GM21390 (cell line): ENCODE measurements around the gene LRIG1.

Source experiments
- ATAC-seq: cut with Tn5 transposase; IDR thresholded peaks from one replicate; pipeline ENCODE4 v1.9.1; 2021; ENCODE audit not compliant: unreplicated experiment

LRIG1 gene

DNA sequence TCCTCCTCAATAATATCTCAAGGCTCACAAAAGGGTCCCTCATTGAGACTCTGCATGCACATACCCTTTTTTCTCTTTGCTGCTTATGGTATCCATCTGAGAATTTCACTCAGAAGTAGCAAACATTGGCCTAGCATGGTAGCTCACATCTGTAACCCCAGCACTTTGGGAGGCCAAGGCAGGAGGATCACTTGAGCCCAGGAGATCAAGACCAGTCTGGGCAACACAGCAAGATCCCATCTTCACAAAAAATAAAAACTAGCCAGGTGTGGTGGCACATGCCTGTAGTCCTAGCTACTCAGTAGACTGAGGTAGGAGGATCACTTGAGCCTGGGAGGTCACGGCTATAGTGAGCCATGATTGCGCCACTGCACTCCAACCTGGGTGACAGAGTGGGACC lies 11.7 kb downstream of the LRIG1 start:
- no peak for ATAC-seq

DNA sequence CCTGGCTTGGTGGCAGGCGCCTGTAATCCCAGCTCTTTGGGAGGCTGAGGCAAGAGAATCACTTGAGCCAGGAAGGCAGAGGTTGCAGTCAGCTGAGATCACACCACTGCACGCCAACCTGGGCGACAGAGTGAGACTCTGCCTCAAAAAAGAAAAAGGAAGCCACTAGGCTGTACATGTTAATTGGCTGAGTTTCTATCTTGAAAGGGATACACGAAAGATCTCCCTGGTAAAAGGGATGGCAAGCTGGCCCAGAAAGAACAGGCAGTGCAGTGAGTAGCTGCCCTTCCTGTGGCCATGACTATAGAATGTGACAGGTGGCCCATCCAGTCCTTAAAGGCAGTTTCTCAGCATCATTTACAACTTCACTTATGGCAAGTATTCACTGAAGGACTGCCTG lies 12.3 kb downstream of the LRIG1 start:
- no peak for ATAC-seq

DNA sequence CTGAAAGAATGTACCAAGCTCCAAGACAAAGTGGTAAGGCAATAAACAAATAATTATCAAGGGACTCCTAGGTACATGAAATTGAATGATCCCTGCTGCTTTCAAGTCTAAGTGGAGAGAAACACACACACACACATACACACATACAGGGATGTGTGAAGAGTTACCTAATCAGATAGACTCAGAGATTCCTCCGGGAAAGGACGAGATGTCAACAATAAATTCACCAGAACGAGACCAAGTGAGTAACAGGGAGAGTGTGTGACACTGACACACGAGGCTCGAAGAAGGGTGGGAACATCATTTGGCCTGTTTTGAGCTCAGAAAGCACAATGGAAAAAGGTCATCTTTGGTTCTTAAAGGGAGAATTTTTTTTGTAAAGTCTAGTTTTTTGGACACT lies 13.4 kb downstream of the LRIG1 start:
- no peak for ATAC-seq

DNA sequence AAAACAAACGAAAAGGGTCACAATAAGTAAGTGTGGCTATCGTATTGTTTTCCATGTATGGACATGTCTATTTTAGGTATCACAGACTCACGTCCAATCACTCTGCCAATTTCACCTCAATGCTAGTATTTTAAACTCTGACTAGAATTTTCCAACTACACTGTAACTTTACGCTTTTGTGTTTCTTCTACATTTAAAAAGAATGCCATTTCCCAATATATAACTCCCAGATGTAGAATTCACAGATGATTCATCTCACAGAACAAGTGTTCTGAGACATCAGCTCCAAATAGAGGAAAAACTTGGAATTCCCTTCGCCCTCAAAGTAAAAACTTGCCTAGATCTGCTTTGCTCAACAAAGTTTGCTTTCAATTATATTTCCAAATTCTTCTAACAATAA lies 14.2 kb downstream of the LRIG1 start:
- ATAC-seq = no peak

DNA sequence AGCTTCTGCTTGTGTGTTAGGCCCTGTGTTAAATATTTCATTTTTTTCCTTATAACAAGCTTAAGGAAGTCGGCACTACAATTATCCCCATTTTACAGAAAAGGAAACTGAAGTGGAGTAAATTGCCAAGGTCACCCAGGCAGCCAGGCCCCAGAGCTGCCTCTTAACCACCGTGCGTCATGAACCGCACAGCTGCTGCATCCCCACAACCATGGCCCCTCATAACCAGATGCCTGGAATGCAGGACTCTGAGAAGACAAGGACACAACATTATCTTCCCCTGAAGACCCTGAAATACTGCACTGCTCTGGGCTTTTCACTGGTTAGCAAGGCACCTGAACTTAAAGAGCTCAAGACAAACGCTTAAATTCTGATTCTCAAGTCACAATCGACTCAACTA lies 14.6 kb downstream of the LRIG1 start:
- no peak for ATAC-seq

DNA sequence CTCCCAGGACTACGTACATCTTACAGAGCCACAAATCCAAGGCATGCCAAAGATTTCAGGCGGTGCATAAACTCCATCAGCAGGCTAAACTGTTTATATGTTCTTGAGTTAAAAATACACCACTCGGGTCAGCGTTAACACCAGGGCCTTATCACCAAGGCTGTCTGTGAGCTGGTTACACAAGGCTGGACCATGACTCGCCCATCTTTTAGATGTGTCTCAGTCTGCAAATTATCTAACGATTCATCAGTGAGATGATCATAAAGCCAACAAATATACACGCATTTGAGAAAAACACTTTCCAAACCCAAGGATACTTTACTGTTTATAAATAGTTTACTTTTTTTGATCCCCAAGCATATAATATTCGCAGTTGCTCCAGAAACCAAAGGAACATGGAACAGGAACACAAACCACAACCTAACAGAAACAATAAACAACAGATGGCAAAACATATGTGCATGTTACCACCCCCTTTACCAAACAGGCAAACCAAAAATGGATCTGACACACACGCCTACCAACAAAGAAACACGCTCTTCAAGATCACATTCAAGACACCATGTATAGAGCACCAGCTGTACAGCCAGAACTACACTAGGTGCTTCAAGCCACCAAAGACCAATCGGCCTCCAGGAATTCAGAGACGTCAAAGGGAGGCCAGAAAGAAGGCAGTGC lies 15.4 kb downstream of the LRIG1 start:
- ATAC-seq = no peak

DNA sequence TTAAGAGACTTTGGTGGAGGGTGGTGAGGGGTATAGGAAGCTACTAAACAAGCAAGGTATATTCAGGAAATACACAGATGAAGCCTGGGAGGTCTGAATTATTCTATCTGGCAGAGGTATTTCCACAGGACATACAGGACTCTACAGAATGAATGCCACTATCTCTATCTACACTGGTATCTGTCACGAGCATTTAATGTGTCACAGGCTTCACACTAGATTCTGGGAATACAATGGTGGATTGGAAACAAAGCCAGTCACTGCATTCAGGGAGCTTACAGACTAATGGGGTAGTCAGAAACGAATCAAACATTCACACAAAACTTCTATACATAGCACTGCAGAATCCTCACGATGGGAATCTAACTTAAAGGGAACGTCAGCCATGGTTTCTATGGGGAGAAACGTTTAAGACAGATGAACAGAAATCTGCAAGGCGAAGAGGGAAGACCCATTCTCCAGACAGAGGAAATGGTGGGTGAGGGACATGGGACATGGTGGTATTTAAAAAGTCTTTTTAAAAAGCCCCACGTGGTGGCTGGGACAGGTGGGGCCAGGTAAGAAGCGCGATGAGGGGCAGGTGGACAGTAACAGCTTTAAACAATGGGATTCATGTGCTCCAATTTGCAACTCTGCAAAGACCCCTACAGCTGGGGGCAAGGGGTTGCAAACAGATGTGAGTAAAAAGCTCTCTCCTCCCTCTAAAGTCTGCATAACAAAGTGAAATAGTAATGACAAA lies 16.5 kb downstream of the LRIG1 start:
- ATAC-seq = no peak

DNA sequence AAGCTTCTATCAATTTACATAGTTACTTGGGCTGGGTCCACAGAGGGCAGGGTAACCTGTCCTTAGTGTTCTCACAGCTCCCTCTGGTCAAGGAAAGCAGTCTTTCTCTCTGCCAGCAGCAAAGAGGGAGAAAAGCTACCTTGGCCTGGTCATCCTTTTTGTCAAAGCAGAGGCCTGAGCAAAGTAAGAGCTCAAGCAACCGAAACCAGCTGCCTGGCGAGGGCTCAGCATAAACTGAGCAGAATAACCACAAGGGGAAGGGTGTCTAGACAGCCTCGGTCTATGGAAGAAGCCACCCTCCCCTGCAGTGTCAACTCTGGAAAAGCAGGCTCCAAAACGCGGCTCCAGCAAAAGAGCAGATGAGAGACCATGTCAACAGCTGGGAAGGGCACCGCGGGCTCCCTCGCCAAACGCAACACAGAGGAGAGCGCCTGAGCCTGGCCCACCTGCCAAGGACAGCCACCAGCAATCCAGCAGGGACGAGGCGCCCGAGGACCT lies 17.4 kb downstream of the LRIG1 start:
- ATAC-seq = peak; percentile 53

DNA sequence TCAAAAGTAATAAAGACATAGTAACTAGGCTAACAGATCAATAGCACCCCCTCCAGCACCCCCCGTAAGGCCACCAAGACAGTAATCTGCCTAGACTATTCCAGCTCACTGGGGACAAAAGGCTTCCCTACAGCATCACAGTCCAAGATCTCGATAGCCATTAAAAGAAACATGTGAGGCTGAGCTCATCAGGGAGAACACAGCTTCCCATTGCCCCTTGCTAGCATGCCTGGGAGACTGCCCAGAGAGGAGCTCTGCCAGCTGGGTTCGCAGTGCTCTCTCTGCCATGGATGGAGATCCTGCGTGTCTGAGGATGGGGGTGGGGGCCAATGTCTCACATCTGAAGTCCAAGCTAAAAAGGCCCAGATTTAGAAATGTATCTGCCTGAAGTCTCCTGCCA lies 17.8 kb downstream of the LRIG1 start:
- ATAC-seq = no peak

DNA sequence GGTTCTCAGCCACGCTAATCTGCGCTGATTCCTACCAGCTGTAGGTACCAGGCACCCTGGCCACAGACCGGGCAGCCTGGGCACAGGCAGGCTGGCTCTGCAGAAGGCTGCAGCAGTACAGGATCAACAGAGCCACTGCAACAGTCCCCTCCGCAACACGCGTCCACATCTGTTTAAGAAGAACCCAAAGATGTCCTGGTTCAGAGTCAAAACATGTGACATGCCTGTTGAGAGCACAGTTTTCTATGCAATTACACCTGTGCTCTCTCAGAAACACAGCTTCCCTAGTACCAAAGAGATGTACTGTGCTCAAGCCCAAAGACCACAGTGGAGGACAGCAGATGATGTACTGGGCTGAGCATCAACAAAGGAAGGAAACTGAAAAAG lies 18.8 kb downstream of the LRIG1 start:
- ATAC-seq = no peak

DNA sequence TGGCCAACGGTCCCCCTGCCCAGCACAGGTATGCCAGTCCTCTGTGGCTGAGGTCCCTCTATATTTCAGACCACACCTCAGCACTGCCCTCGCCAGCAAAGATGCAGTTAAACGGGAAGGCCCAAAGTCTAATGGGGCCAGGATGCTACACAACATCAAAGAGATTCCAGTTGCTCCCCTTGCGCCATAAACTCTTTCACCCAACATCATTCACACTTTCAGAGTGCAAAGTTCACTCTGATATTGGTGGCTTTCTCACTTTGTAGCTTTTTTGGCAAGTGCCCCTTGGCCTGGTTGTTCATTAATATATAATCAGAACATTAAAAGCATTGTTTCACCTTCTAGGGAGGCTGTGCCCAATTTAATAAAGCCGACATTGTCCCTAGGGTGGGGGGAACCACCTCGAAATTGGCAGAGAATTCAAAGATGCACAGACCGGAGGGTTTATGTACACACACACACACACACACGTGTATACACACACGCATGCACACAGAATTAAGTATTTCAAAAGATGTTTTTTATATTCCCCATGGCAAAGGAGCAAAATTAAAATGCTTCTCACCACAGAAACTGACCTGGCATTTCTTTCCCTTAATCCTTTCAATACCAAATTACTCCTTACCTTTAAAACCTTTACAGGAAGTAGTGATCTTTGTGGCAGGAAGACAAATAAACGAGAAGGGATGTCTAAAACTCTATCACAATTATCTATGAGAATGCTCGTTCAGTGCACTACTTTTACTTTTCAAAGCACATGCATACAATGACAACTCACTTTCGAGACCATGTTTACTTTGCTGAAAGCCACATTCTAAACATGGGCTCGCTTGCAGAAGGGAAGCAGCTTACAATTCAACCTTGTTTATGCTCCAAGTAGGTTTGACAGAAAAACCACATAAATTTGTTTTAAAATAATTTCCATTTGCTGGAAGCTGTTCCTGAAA lies 19.5 kb downstream of the LRIG1 start:
- no peak for ATAC-seq

DNA sequence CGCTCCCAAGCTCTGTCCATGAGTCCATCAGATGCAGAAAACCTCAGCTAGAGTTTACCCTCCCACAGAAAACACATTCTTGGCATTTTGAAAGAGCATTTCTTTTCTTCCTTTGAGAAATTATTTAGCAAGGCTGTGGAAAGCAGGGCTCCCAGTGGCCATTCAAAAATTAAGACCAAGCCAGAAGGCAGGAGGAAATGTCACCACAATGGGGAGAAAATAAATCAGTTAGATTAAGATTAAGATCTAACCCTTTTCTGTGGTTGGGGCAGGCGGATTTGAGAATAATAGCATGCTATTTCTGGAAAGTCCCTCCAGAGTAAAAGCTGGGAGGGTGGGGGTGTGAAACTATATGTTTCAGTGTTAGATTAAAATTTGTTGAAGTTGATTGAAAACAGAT lies 20.2 kb downstream of the LRIG1 start:
- no peak for ATAC-seq

DNA sequence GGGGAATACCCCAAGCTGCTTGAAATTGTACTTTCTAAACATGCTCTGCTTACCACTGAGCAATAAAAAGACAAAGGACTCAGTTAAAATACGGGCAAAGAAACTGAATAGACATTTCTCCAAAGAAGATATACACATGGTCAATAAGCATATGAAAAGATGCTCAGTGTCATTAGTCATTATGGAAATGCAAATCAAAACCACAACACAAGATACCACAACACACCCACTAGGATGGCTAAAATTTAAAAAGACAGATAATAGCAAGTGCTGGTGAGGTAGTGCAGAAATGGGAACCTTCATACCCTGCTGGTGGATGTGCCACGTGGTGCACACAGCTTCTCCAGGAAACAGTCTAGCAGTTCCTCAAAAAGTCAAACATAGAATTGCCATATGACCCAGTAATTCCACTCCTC lies 21.3 kb downstream of the LRIG1 start:
- ATAC-seq = no peak

DNA sequence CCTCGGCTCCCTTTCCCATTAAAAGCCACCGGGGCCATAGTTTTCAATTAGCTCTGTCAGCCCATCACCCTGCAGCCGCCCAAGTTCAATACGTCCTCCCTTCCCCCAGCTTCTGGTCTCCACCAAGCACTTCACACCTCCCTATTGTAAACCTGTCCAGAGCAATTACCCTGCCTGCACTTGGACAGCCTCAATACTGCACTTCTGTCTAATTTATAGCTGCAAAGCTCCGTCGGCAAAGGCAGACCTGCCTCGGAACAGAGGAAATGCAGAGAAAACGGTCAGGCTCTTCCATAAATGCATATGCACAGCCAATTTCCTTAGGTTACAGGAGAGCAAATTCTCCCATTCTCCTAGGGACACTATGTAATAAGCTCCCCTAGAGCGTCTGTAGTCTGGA lies 21.9 kb downstream of the LRIG1 start:
- no peak for ATAC-seq

DNA sequence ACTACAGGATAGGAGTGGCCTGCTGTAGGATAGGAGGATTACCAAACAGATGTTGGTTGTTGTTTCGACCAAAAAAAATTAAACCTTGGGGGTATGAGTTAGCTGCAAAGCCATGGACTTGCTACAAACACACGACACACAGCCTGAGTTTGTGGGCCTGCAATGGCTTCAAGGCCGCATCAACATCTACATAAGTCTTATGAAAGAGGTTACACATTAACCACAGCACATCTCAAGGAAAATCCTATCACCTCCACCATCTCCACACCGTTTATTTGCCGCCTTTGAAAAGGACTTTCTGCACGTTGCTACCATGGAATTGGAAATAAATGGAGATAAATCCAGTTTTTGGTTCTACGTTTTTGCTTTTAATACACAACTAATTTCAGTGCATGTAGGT lies 23.0 kb downstream of the LRIG1 start:
- ATAC-seq = no peak

DNA sequence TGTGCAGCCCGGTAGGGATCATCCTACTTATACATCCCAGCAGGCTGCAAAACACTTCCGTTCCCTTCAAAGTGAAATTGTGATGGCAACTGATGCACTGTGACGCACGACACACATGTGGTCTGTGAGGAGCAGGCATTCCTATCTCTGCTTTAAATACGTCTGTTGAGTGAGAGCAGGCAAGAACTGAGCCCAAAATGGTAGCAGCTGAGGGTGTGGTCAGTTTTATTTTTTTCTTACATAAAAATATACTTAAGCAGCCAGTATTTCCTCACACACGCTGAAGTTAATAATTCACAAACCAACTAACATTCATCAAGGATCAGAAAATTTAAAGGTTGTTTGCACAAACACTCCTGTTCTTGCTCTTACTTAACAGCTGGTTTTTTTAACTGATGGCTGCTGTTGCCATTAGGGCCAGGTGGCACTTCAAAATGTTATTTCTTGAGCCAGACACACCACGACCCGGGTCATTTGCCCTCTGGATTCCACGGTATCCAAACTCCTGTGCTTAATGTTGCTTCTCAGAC lies 23.9 kb downstream of the LRIG1 start:
- no peak for ATAC-seq

DNA sequence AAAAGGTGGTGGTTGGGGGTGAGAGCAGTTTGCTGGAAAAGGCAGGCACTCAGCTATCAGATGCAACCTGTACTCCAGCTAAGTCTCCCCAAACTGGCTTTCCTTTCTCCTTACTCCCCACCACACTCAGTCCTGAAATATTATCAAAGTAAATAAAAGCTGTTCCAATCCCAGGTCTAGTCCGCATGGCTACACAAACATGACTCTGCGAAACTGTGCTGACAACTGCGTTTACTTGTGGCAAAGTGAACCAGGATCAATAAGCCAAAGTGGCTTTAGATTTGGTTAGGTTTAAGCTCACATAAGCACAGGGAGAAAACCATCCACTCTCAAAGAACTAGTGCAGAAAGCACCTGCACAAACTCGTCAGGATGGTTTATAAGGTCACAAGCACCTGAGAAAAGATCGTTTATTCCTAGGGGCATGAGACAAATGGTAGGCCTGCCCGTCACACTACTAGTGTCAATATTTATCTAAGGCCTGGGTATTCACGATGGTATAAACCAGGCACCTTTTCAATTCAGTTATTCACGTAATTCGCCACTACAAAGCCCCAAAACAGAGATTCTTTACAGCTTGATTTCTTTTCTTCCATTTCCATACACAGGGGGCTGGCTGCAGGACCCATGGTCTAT lies 25.3 kb downstream of the LRIG1 start:
- ATAC-seq = no peak

DNA sequence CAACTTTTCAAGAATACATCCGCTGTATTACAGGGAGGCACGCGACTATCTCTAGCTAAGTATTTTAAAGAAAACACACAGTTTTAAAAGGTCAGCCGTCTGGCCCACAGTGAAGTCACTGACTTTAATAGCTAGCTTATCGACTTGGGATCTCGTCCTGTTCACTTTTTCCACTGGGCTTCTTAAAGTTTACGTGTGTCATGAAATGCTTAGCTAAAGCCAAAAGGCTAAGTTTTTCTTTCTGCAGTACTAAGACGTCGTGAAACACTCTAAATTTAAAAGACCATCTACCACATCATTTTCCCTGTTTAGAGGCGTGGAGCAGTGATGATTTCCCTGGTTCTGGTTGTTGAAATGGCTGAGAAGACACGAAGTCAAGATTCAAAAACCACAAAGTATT lies 27.1 kb downstream of the LRIG1 start:
- no peak for ATAC-seq

DNA sequence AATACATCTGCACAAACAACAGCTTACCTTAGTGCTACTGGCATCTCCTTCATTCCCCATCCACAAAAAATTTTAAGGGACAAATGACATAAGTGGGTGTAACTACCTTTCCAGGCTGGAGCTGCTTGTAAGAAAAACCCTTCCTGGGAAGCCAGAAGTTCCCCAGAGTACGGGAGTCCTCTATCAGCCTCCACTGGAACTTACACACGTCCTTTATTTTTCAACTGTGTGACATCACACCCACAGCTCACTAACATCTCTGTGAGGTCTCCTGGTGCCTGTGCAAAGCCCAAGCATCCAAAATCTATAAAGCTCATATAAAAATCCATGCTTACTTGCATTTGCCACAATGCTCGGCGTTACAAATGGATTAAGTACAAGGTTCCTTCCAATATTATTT lies 27.6 kb downstream of the LRIG1 start:
- no peak for ATAC-seq

DNA sequence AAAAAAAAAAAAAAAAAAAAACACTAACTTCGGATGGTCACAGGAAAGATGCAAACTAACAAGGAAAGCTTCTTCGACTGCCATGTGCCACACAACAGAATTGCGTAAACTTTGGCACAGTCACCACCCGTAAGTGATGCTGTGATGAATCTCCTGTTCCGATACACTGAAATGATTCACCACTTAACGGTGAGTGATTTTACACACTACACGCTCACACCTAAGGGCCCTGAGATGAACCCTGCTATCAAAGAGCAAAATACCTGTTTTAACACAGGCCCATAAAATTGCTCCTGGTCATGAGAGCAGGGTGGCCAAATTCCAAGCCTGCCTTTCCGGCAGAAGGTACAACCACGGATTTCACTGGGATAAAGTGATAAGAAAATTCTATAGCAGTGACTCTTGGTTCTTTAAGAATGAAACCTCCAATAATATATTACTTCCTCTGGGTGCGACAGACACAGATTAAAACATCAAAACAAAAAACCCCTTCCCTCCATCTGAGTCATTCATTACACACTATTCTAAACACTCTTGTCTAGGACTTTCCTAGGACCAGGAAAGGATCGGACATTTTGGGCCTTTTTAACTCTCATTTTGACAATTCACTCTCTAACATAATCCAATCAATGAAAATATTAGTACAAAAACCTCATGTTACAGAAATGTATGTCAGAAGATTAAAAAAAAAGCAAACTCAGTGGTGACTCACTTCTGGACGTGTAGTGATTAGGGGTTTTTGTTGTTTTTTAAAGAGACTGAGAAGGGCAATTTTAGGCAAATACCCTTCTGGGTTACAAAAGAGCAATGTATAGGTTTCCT lies 28.3 kb downstream of the LRIG1 start:
- peak; percentile 60 for ATAC-seq
